Common myeloid progenitor, CD34-positive (primary cell): ENCODE measurements around the gene BICRAL.
"Not testable (repeated sequence)": the region's sequence is repeated elsewhere in the genome, so short reads cannot be mapped to it uniquely, and the experiment has no call there.

ENCODE experiments used
- CTCF ChIA-PET: fragments of 350-600 bp; sonication (Branson Sonifier 250); formaldehyde crosslinking; loops from one replicate; lab custom pipeline; 2021; ENCODE audit warnings: antibody characterized with exemption; lab: Charles Lee
- POLR2A ChIA-PET: fragments of 350-600 bp; sonication (Branson Sonifier 250); formaldehyde crosslinking; loops from one replicate; lab custom pipeline; 2021; ENCODE audit warnings: antibody characterized with exemption; lab: Charles Lee
- DNase-seq, 3 donors: peaks; one replicate each; pipeline versions ENCODE4 v3.0.0 to v3.0.0-alpha.2; 2013
- H3K27ac ChIP-seq, 2 experiments: 1 replicate in 1 of 2; 2 replicates in 1 of 2; pipeline ENCODE4 v1.7.0; 2013; ENCODE audit warnings: inconsistent platforms in 2 of 2, low read length in 2 of 2, mild to moderate bottlenecking in 2 of 2, low read depth in 1 of 2, moderate library complexity in 1 of 2; ENCODE audit not compliant: severe bottlenecking in 2 of 2, insufficient read depth in 1 of 2, poor library complexity in 1 of 2
- H3K27me3 ChIP-seq, 5 experiments: replicated peaks in 2 of 5; 1 replicate in 3 of 5; 2 replicates in 2 of 5; pipeline versions ENCODE4 v1.6.1 to v1.7.0; 2013; ENCODE audit warnings: low read length in 4 of 5, mild to moderate bottlenecking in 2 of 5, moderate library complexity in 2 of 5, inconsistent platforms in 1 of 5; ENCODE audit not compliant: insufficient read depth in 5 of 5, control insufficient read depth in 4 of 5
- H3K36me3 ChIP-seq, 4 experiments: 1 replicate in 2 of 4; 2 replicates in 2 of 4; pipeline versions ENCODE4 v1.6.1 to v1.7.0; 2013; ENCODE audit warnings: low read length in 3 of 4, control low read depth in 1 of 4, mild to moderate bottlenecking in 1 of 4; ENCODE audit not compliant: control insufficient read depth in 4 of 4, insufficient read depth in 4 of 4
- H3K4me1 ChIP-seq, 4 experiments: 1 replicate in 3 of 4; 2 replicates in 1 of 4; pipeline versions ENCODE4 v1.6.1 to v1.7.1; 2013; ENCODE audit warnings: low read length in 3 of 4, mild to moderate bottlenecking in 3 of 4, control low read depth in 1 of 4, inconsistent platforms in 1 of 4, moderate library complexity in 1 of 4; ENCODE audit not compliant: control insufficient read depth in 4 of 4, insufficient read depth in 4 of 4; ENCODE audit errors: control extremely low read depth in 1 of 4
- H3K4me3 ChIP-seq, 7 experiments: 1 replicate in 4 of 7; 2 replicates in 3 of 7; pipeline versions ENCODE4 v1.5.1 to v1.7.0; 2013; ENCODE audit warnings: mild to moderate bottlenecking in 7 of 7, low read length in 6 of 7, moderate library complexity in 6 of 7, inconsistent platforms in 2 of 7, low read depth in 2 of 7, control low read depth in 1 of 7; ENCODE audit not compliant: insufficient read depth in 4 of 7, control insufficient read depth in 1 of 7; ENCODE audit errors: extremely low read depth in 1 of 7
- H3K9me3 ChIP-seq, 5 experiments: 1 replicate in 4 of 5; 2 replicates in 1 of 5; pipeline versions ENCODE4 v1.6.1 to v1.7.1; 2013; ENCODE audit warnings: low read length in 4 of 5, mild to moderate bottlenecking in 2 of 5, inconsistent platforms in 1 of 5, low read depth in 1 of 5, moderate library complexity in 1 of 5; ENCODE audit not compliant: control insufficient read depth in 4 of 5, insufficient read depth in 2 of 5; ENCODE audit errors: control extremely low read depth in 1 of 5
- WGBS: methylation state at CpG from one replicate; pipeline ENCODE4 v1.1.5; 2013; ENCODE audit not compliant: insufficient coverage; 5-methylcytosine and 5-hydroxymethylcytosine counted together

The BICRAL gene

DNA sequence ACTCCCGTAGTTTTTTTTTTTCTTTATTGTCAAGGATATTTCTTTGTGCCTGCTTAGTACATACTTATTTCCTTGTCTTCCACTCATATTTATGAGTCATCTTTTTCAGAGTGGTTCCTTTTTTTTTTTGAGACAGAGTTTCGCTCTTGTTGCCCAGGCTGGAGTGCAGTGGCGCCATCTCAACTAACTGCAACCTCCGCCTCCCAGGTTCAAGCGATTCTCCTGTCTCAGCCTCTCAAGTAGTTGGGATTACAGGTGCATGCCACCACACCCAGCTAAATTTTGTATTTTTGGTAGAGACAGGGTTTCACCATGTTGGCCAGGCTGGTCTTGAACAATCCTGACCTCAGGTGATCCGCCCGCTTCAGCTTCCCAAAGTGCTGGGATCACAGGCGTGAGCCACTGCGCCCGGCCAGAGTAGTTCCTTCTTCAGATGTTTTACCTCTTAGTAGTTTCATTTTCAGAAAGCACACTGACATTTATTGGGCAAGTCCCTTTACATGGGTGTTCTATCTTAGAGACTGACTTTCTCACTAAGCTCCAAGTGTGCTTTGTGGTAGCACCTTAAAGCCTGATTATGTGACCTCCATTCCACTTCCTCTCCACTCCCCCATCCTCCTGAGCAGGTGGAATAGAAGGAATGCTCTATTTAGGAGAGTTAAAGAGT, 6.9 kb upstream of the BICRAL start:
- H3K27me3 ChIP-seq, H3K9me3 ChIP-seq, H3K36me3 ChIP-seq: not testable (repeated sequence)
- Histone ChIP-seq H3K4me1 (peaks cover 19 to 57% (median 39%) of the 10 kb centered on the region in 4 experiments), H3K27ac (peak overlapping the region; percentile 61 to 81), H3K4me3 (peak overlapping the region in 6 of 7 experiments; percentile 15 to 65 (median 40))
- ChIA-PET POLR2A (interaction anchor here (0.7 kb wide), 1 partner anchor 77 kb away, joined by 3 read pairs; no protein-coding TSS in a partner anchor), CTCF (interaction anchor here (0.8 to 2.1 kb wide), 5 partner anchors 14 to 45 kb away, joined by 3 to 6 read pairs (median 4); partner anchors contain the start of gene TBCC)
- DNase-seq: peak; percentile 50 to 81 (median 75)
- WGBS: 93% methylated on average over 3 of the region's 10 CpGs

DNA sequence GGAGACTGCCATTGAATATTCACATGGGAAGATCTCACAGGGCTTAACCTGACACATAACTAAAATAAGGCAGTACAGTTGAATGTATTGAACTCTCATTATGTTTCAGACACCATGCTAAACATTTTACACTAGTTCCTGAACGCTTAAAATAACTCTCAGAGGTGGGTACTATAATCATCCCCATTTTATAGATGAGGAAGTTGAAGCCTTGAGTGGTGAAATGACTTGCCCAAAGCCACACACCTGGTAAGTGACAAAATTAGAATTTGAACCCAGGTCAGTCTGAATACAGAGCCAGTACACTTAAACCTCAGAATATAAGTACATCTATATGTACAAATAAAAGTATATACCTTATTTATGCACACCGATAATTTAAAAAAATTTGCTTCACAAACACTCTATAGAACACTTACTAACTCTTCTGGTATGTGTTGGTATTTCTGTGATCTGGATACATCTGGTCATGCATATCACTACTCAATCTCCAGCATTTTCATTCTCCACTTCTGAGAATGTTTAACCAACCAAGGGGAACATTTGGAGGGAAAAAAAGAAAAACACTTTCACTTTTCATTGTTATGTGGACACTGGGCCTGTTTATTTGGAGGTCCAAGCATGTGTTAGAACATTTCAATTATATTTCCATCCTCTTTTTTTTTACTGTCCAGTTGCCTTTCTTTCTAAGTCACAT, 4.6 kb upstream of the BICRAL start:
- H3K27ac ChIP-seq: no peak overlapping the region

GRCh38 chr6:42778122-42778521, 3.7 kb upstream of the BICRAL start:
- 100% methylated on average over 1 of the region's 2 CpGs for WGBS
- DNase-seq: no peak
- Histone ChIP-seq H3K9me3 (no peaks in the 10 kb centered on the region), H3K27ac (peak overlapping the region in 1 of 2 experiments; percentile 10), H3K27me3 (no peaks in the 10 kb centered on the region), H3K36me3 (no peaks in the 10 kb centered on the region), H3K4me3 (no peak overlapping the region), H3K4me1 (peaks cover 11 to 48% (median 32%) of the 10 kb centered on the region in 4 experiments)
- ChIA-PET CTCF (no interaction called here), POLR2A (no interaction called here)

More for the DNA sequence above, 4.6 kb upstream of the BICRAL start:
- whole genome bisulfite sequencing: no CpG with 5 or more reads among the region's 2 CpGs
- Histone ChIP-seq H3K9me3 (no peaks in the 10 kb centered on the region), H3K4me3 (no peak overlapping the region), H3K36me3 (no peaks in the 10 kb centered on the region), H3K4me1 (peaks cover 11 to 50% (median 33%) of the 10 kb centered on the region in 4 experiments), H3K27me3 (no peaks in the 10 kb centered on the region)
- ChIA-PET CTCF (no interaction called here), POLR2A (no interaction called here)
- DNase-seq: no peak

- H3K4me3 ChIP-seq: no peak overlapping the region
- ChIA-PET POLR2A (interaction anchor here (0.6 to 6.4 kb wide), 2 partner anchors 9 to 33 kb away, joined by 5 to 84 read pairs; partner anchors contain the start of gene TBCC), CTCF (interaction anchor here (1.1 kb wide), 1 partner anchor 8 kb away, joined by 5 read pairs; no protein-coding TSS in a partner anchor)
- DNase-seq: no peak
- no peaks in the 10 kb centered on the region for H3K27me3 ChIP-seq
- peaks cover 5 to 48% (median 25%) of the 10 kb centered on the region in 4 experiments for H3K4me1 ChIP-seq
- 100% methylated on average over 6 of the region's 6 CpGs for WGBS
- no peaks in the 10 kb centered on the region for H3K36me3 ChIP-seq
- no peak overlapping the region for H3K27ac ChIP-seq
- H3K9me3 ChIP-seq: no peaks in the 10 kb centered on the region
These were observed 2.3 kb upstream of the BICRAL start for GRCh38 chr6:42779521-42779920.

DNA sequence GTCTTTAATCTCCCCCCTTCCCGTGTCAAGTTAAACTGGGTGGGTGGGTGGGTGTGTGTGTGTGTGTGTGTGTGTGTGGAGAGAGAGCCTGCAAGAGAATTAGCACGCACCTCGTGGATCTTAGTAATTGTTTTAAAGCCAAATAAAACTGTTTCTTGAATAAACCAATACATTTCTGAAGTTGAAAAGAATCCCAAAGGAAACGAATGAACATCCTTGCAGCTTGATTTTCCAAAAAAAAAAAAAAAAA, 381 bp upstream of the BICRAL start:
- Histone ChIP-seq H3K9me3 (no peaks in the 10 kb centered on the region), H3K27ac (peak overlapping the region; percentile 98 to 99), H3K36me3 (no peaks in the 10 kb centered on the region), H3K27me3 (no peaks in the 10 kb centered on the region), H3K4me3 (peak overlapping the region in 6 of 7 experiments; percentile 51 to 87 (median 66)), H3K4me1 (peaks cover 16 to 54% (median 34%) of the 10 kb centered on the region in 4 experiments)
- WGBS: no CpG with 5 or more reads among the region's 4 CpGs
- DNase-seq: peak; percentile 42 to 75 (median 65)
- ChIA-PET CTCF (interaction anchor here (0.9 to 2.1 kb wide), 7 partner anchors 12 to 54 kb away, joined by 3 to 7 read pairs (median 3); no protein-coding TSS in a partner anchor), POLR2A (interaction anchor here (0.6 to 6.4 kb wide), 8 partner anchors 11 to 54 kb away, joined by 3 to 84 read pairs (median 5); partner anchors contain the start of gene TBCC)

DNA sequence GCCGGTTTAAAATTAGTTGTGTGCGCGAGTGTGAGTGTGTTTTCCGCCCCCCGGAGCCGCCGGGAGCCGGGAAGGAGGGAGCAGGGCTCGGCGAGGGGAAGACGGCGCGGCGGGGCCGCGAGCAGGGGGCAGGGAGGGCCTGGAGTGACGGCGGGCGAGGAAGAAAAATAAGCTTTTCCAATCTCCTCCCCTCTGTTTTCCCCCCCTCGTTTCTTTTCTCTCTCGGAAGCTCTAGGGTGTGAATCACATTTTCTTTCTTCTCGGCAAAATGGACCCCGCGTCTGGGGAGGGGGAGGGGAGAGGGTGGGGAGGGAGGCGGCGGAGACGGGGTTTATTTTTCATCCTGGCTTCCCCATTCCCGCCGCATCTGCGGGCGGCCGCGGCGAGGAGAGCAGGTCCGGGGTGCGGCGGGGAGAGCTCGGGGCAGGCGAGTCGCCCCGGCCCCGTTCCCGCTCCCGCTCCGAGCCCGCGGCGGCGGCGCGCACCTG, 881 bp downstream of the BICRAL start:
- DNase-seq: peak; percentile 82 to 91 (median 90)
- peak overlapping the region; percentile 90 to 99 (median 97) for H3K4me3 ChIP-seq
- CTCF ChIA-PET: interaction anchor here (0.6 to 2.1 kb wide), 6 partner anchors 9 to 97 kb away, joined by 3 to 9 read pairs (median 4); partner anchors contain the start of gene RPL7L1
- H3K36me3 ChIP-seq: no peaks in the 10 kb centered on the region
- POLR2A ChIA-PET: interaction anchor here (1.1 to 6.4 kb wide), 10 partner anchors 8 to 98 kb away, joined by 3 to 84 read pairs (median 4); partner anchors contain the start of genes RPL7L1 and TBCC
- peaks cover 23 to 51% (median 36%) of the 10 kb centered on the region in 4 experiments for H3K4me1 ChIP-seq
- no peaks in the 10 kb centered on the region for H3K27me3 ChIP-seq
- H3K27ac ChIP-seq: peak overlapping the region; percentile 98 to 99
- H3K9me3 ChIP-seq: no peaks in the 10 kb centered on the region
- WGBS: 0% methylated on average over 16 of the region's 51 CpGs
